ENCODE measurements around the gene COPZ1. TPM values are rescaled to one million over a fixed set of nuclear protein-coding genes. Genes with fewer than 3 reads are reported as not detected.

Gene COPZ1
- total and polyA plus RNA-seq, 9 of the 15 experiments (the other 6 are each of a cell fraction or from before 2014, with no cell fraction given), result 137 to 487 (median 233) TPM

DNA sequence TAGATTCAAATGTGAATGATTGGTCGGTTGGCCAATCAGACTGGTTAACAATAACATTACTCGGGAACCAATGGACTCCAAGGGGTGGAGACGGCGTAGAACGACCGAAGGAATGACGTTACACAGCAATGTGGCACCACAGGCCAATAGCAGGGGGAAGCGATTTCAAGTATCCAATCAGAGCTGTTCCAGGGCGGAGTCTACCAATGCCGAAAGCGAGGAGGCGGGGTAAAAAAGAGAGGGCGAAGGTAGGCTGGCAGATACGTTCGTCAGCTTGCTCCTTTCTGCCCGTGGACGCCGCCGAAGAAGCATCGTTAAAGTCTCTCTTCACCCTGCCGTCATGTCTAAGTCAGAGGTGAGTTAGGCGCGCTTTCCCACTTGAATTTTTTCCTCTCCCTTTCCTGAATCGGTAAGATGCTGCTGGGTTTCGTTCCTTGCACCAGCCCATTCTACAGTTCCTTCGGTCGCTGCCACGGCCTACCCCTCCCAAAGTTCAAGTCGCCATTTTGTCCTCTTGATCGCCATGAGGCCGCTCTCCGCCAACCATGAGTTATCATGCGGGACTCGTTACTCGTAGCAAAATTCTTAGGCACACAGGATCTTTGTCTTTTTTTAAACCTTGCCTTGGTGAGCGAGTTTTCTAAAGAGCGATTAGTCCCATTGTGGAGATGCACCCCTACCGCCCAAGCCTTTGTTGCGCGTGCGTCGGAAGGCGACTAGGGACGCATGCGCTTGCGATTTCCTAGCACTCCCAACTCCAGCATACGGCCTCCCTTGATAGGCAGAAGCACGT, 44.3 kb upstream of the COPZ1 start, which contains the start of gene HNRNPA1 (continued):
- TF ChIP-seq, protein P1, sequence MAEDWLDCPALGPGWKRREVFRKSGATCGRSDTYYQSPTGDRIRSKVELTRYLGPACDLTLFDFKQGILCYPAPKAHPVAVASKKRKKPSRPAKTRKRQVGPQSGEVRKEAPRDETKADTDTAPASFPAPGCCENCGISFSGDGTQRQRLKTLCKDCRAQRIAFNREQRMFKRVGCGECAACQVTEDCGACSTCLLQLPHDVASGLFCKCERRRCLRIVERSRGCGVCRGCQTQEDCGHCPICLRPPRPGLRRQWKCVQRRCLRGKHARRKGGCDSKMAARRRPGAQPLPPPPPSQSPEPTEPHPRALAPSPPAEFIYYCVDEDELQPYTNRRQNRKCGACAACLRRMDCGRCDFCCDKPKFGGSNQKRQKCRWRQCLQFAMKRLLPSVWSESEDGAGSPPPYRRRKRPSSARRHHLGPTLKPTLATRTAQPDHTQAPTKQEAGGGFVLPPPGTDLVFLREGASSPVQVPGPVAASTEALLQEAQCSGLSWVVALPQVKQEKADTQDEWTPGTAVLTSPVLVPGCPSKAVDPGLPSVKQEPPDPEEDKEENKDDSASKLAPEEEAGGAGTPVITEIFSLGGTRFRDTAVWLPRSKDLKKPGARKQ (CRISPR knock-in tag; IDR thresholded peaks at IDR 0.05), result no peak
- TF ChIP-seq ETV5 (CRISPR knock-in tag; IDR thresholded peaks at IDR 0.05; ENCODE audit: low read depth), result peak; percentile 78
- TF ChIP-seq HMGN3 (IDR thresholded peaks at IDR 0.05; ENCODE audit: borderline replicate concordance, extremely low read depth, insufficient read length, low read depth, low read length), result no peak
- no peak for TF ChIP-seq ZNF175 (CRISPR knock-in tag; IDR thresholded peaks at IDR 0.05; ENCODE audit: low read depth)
- no peak for TF ChIP-seq SMARCC2 (IDR thresholded peaks at IDR 0.05; ENCODE audit: low read depth)
- no peak; the same call in 1 of the 2 replicates for TF ChIP-seq NFXL1 (CRISPR knock-in tag; IDR thresholded peaks at IDR 0.05)
- TF ChIP-seq, protein P2, sequence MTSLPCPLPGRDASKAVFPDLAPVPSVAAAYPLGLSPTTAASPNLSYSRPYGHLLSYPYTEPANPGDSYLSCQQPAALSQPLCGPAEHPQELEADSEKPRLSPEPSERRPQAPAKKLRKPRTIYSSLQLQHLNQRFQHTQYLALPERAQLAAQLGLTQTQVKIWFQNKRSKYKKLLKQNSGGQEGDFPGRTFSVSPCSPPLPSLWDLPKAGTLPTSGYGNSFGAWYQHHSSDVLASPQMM (CRISPR knock-in tag; IDR thresholded peaks at IDR 0.05), result 0 out of 2 replicates have a peak, but pooled peaks have one; percentile 58
- TF ChIP-seq, protein P3, sequence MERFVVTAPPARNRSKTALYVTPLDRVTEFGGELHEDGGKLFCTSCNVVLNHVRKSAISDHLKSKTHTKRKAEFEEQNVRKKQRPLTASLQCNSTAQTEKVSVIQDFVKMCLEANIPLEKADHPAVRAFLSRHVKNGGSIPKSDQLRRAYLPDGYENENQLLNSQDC (CRISPR knock-in tag; IDR thresholded peaks at IDR 0.05), result peak; percentile 91; the same call in 1 of the 2 replicates
- TF ChIP-seq ZBTB7A (IDR thresholded peaks at IDR 0.05; ENCODE audit: borderline replicate concordance, control insufficient read depth, low read depth, low read length), result no peak
- TF ChIP-seq, protein P4, sequence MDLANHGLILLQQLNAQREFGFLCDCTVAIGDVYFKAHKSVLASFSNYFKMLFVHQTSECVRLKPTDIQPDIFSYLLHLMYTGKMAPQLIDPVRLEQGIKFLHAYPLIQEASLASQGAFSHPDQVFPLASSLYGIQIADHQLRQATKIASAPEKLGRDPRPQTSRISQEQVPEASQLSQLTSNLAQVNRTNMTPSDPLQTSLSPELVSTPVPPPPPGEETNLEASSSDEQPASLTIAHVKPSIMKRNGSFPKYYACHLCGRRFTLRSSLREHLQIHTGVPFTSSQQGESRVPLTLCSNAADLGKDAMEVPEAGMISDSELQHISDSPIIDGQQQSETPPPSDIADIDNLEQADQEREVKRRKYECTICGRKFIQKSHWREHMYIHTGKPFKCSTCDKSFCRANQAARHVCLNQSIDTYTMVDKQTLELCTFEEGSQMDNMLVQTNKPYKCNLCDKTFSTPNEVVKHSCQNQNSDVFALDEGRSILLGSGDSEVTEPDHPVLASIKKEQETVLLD (IDR thresholded peaks at IDR 0.05), result peak; percentile 96
- peak; percentile 45; the same call in 1 of the 2 replicates for TF ChIP-seq TOE1 (IDR thresholded peaks at IDR 0.05; ENCODE audit: borderline replicate concordance)
- peak; percentile 94; the same call in 1 of the 2 replicates for TF ChIP-seq TOE1 (CRISPR knock-in tag; IDR thresholded peaks at IDR 0.05; ENCODE audit: borderline replicate concordance, low read depth)
- TF ChIP-seq CEBPG (CRISPR knock-in tag; IDR thresholded peaks at IDR 0.05), result peak; percentile 44; the same call in 1 of the 2 replicates
- peak in 1 of 2 experiments; percentile 89; a peak in 2 of 4 replicates for TF ChIP-seq CEBPG (tag; conservative IDR thresholded peaks at IDR 0.05 in 1 of 2, IDR thresholded peaks at IDR 0.05 in 1 of 2)
- TF ChIP-seq, protein P5, sequence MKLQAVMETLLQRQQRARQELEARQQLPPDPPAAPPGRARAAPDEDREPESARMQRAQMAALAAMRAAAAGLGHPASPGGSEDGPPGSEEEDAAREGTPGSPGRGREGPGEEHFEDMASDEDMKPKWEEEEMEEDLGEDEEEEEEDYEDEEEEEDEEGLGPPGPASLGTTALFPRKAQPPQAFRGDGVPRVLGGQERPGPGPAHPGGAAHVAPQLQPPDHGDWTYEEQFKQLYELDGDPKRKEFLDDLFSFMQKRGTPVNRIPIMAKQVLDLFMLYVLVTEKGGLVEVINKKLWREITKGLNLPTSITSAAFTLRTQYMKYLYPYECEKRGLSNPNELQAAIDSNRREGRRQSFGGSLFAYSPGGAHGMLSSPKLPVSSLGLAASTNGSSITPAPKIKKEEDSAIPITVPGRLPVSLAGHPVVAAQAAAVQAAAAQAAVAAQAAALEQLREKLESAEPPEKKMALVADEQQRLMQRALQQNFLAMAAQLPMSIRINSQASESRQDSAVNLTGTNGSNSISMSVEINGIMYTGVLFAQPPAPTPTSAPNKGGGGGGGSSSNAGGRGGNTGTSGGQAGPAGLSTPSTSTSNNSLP (IDR thresholded peaks at IDR 0.05; ENCODE audit: borderline replicate concordance, low read depth, low read length), result peak; percentile 59; the same call in 1 of the 2 replicates
- TF ChIP-seq, protein P6, sequence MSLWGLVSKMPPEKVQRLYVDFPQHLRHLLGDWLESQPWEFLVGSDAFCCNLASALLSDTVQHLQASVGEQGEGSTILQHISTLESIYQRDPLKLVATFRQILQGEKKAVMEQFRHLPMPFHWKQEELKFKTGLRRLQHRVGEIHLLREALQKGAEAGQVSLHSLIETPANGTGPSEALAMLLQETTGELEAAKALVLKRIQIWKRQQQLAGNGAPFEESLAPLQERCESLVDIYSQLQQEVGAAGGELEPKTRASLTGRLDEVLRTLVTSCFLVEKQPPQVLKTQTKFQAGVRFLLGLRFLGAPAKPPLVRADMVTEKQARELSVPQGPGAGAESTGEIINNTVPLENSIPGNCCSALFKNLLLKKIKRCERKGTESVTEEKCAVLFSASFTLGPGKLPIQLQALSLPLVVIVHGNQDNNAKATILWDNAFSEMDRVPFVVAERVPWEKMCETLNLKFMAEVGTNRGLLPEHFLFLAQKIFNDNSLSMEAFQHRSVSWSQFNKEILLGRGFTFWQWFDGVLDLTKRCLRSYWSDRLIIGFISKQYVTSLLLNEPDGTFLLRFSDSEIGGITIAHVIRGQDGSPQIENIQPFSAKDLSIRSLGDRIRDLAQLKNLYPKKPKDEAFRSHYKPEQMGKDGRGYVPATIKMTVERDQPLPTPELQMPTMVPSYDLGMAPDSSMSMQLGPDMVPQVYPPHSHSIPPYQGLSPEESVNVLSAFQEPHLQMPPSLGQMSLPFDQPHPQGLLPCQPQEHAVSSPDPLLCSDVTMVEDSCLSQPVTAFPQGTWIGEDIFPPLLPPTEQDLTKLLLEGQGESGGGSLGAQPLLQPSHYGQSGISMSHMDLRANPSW (CRISPR knock-in tag; IDR thresholded peaks at IDR 0.05), result peak; percentile 81; the same call in 1 of the 2 replicates
- TF ChIP-seq HDAC8 (tag; IDR thresholded peaks at IDR 0.05), result peak; percentile 70; the same call in 1 of the 2 replicates
